GM20000 (cell line): ENCODE results near the gene CLEC2B.
"Not testable (repeated sequence)": the region's sequence is repeated elsewhere in the genome, so short reads cannot be mapped to it uniquely, and the experiment has no call there.

Source experiments
- DNase-seq: peaks from one replicate; pipeline ENCODE4 v3.0.0; 2012; ENCODE audit warnings: low spot score
- TF ChIP-seq, protein P1 (sequence below): IDR thresholded peaks from 2 replicates; pipeline ENCODE4 v1.5.1; 2012; ENCODE audit warnings: mild to moderate bottlenecking, control low read depth; ENCODE audit errors: extremely low read depth, missing control alignments

The CLEC2B gene

DNA sequence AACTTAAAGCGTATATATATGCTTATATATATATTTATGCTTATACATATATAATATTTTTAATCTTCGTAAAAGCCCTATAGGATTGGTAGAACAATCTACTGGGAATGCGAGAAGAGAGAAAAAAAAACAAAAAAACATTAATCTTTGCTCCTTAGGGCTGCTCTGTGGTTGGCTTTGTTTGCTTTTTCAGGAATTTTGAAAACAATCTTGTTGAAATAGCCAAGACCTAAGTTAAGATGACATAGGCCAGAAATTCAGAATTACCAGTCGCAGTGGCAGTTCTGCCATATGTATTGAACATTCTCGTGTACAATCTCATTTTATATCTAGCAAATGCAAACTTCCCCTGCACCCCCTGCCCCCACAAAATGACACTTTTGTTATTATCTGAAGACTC lies 12.8 kb upstream of the CLEC2B start:
- TF ChIP-seq, protein P1, sequence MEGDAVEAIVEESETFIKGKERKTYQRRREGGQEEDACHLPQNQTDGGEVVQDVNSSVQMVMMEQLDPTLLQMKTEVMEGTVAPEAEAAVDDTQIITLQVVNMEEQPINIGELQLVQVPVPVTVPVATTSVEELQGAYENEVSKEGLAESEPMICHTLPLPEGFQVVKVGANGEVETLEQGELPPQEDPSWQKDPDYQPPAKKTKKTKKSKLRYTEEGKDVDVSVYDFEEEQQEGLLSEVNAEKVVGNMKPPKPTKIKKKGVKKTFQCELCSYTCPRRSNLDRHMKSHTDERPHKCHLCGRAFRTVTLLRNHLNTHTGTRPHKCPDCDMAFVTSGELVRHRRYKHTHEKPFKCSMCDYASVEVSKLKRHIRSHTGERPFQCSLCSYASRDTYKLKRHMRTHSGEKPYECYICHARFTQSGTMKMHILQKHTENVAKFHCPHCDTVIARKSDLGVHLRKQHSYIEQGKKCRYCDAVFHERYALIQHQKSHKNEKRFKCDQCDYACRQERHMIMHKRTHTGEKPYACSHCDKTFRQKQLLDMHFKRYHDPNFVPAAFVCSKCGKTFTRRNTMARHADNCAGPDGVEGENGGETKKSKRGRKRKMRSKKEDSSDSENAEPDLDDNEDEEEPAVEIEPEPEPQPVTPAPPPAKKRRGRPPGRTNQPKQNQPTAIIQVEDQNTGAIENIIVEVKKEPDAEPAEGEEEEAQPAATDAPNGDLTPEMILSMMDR = no peak
- no peak for DNase-seq

DNA sequence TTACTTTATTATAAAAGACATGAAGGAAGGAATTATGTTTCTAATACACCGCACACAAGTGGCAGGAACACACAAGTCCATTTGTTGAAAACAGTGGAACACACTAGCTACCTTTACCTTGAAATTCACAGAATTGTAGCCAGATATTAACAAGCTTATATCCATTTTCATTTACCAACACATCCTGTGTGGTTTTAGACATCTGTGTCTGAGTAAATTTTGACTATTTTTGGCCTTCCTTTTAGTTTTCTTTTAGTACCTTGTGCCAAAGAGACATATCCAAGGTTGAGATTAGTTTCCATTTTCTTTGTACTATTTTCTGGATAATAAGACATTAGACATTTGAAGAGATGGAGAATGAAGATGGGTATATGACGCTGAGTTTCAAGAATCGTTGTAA lies 12.1 kb upstream of the CLEC2B start, which contains the start of gene KLRF2:
Gene KLRF2 (plus strand): TSS at position 244 of the 400 bp plus-strand sequence. CDS start 107 bp downstream, at position 351.
- TF ChIP-seq, protein P1 = no peak
- DNase-seq = no peak

DNA sequence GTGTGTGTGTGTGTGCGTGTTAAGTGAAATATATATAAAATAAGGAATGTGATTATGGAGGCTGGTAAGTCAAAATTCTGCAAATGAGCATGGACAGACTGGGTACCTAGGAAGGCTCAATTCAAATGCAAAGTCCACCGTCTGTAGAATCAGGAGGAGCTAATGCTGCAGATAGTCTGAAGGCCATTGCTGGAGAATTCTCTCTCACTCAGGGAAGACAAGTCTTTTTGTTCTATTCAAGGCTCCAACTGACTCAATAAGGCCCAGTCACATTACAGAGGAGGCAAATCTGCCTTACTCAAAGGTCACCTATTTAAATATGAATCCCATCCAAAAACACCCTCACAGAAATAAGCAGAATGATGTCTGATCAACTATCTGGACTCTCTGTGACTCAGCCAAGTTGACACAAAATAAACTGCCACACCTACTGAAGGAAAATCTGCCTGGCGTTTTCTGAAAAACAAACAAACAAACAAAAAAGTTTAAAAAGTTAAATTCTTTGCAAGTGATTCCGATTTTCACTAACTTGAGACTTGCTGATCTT lies 11.5 kb upstream of the CLEC2B start:
- no peak for DNase-seq
- TF ChIP-seq, protein P1 = no peak

DNA sequence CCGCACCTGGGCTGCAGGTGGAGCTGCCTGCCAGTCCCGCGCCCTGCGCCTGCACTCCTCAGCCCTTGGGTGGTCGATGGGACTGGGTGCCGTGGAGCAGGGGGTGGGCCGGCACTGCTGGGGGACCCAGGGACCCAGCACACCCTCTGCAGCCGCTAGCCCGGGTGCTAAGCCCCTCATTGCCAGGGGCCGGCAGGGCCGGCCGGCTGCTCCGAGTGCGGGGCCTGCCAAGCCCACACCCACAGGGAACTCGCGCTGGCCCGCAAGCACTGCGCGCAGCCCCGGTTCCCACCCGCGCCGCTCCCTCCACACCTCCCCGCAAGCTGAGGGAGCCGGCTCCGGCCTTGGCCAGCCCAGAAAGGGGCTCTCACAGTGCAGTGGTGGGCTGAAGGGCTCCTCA lies 7.0 kb upstream of the CLEC2B start:
- DNase-seq = not testable (repeated sequence)

DNA sequence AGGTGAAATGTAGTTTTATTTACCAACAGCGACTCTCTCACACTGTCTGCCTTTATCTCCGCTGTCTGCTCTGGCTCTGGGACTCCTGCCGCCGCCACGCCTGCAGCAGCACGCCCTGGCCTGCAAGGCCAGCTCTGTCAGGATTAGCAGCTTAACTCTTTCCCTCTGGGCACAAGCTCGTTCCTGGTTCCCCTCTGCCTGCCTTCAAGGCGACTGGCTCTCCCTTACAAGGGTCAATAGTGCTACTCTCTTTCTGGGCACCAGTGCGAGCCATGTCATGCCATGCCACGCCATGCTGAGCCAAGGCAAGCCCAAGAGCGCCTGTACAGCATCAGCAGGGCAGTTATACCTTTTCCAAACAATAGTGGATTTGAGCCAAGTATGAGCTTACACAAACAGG lies 3.6 kb upstream of the CLEC2B start:
- TF ChIP-seq, protein P1 = no peak
- DNase-seq = no peak

DNA sequence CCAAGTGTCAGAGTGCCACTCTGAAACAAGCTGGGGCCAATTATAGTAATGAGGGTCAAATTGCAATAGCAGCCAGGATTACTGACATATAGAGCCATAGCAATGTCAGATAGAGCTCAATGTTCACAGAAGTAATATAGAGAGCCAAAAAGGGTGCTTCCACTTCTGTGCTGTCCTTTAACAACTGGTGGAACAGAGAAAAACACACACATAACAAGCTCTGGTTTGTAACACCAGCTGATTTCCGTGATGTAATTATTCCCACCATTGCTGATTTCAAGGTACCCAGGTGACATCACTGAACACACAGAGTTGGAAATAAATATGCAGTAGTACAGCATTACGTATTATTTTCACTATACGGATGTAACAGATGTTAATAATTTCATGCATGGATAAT lies 3.0 kb upstream of the CLEC2B start:
- TF ChIP-seq, protein P1 = no peak
- peak; percentile 37 for DNase-seq

DNA sequence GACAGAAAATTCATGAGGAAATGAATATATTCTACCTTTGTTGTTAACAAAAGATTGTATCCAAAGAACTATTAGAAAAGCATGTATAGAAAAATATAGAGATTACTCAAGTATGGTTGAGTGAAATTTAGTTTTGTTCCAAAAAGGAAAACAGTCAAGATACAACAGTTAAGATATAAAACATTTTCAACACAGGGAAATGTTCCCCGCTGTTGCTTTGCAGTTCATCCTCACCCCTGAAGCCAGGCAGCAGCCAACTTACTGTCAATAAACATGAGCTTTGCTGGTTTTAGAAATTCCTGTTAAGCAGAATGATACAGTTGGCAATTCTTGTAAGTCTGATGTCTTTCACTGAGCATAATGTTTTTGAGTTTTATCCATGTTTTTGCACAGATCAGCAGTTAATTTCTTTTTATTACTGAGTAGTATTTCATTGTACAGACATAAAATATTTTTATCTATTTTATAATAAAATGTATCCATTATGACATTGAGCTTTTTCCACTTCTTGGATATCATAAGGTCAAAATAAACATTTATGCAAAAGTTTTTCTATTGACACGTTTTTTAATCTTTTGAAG lies 1.2 kb upstream of the CLEC2B start:
- no peak for DNase-seq

DNA sequence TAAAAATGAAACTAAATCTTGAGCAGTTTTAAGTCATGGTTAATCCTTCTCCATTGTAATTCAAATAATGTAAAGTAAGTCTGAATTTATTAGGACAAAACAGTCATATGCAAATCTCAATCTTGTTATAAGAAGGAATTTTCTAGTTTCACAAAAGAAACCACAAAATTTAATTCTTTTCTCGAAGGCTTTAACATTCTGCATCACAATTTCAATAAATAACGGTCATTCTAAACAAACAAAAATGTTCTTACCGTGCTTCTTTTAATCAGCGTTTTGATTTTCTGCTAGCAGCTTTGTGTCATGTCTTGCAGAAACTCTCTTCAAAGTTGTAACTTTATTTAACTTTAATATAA lies 225 bp downstream of the CLEC2B start:
- TF ChIP-seq, protein P1 = no peak
- DNase-seq = no peak

More for the DNA sequence above, 1.2 kb upstream of the CLEC2B start:
- TF ChIP-seq, protein P1 = no peak
